Measurements from ENCODE around the gene IRS2. TPM values are rescaled to one million over a fixed set of nuclear protein-coding genes. Genes with fewer than 3 reads are reported as not detected.

Gene IRS2
- total and polyA plus RNA-seq, 2 experiments from 2014 or later: 3.0 to 12.6 TPM

DNA sequence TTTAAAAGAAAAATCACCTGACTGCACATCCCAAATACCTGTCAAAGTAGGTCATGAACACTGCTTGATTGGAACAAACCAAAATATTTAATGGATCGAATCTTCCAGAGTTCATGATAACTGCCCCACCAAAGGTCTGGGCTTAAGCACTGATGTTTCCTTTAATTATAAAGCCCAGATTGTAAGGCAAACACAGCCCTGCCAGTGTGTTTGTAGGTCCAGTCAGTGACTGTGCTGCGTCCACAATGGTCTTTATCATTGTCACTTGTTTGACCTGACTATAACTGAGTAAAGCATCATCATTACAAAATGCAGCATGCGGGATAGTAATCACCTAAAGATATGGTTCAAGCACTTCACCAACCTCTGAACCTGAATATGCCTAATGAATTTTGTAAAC, 63.3 kb downstream of the IRS2 start:
- H3K4me3 ChIP-seq: no peak overlapping the region
- DNase-seq (ENCODE audit: low read depth in 1 of 2, low spot score in 1 of 2): no peak
- no peaks in the 10 kb centered on the region for H3K27me3 ChIP-seq
- H3K27ac ChIP-seq: no peak overlapping the region
- no peaks in the 10 kb centered on the region for H3K9me3 ChIP-seq (ENCODE audit: low read depth)
- no peaks in the 10 kb centered on the region for H3K4me1 ChIP-seq (ENCODE audit: low read depth)
- H3K36me3 ChIP-seq: no peaks in the 10 kb centered on the region
- TF ChIP-seq, protein P1, sequence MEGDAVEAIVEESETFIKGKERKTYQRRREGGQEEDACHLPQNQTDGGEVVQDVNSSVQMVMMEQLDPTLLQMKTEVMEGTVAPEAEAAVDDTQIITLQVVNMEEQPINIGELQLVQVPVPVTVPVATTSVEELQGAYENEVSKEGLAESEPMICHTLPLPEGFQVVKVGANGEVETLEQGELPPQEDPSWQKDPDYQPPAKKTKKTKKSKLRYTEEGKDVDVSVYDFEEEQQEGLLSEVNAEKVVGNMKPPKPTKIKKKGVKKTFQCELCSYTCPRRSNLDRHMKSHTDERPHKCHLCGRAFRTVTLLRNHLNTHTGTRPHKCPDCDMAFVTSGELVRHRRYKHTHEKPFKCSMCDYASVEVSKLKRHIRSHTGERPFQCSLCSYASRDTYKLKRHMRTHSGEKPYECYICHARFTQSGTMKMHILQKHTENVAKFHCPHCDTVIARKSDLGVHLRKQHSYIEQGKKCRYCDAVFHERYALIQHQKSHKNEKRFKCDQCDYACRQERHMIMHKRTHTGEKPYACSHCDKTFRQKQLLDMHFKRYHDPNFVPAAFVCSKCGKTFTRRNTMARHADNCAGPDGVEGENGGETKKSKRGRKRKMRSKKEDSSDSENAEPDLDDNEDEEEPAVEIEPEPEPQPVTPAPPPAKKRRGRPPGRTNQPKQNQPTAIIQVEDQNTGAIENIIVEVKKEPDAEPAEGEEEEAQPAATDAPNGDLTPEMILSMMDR (IDR thresholded peaks at IDR 0.05; ENCODE audit: low read depth, low read length): no peak

DNA sequence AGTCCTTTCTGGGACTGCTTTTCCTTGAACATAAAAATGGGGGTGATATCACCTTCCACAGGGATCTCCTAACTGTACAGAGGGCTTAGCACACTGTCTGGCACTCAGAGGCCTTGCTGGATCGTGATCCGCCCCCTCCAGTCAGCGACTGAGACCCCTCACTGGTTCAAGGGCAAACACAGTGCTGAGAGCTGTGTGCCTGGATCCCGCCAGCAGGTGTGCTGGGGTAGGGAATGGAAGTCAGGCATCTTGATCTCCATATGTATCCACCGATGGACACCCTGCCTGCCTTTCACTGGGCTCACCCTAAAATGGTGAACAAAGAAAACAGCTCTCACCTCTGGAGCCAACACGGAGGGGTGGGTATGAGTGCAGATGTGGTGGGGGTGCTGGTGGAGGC, 64.3 kb downstream of the IRS2 start:
- Histone ChIP-seq H3K4me3 (no peak overlapping the region), H3K36me3 (no peaks in the 10 kb centered on the region)

DNA sequence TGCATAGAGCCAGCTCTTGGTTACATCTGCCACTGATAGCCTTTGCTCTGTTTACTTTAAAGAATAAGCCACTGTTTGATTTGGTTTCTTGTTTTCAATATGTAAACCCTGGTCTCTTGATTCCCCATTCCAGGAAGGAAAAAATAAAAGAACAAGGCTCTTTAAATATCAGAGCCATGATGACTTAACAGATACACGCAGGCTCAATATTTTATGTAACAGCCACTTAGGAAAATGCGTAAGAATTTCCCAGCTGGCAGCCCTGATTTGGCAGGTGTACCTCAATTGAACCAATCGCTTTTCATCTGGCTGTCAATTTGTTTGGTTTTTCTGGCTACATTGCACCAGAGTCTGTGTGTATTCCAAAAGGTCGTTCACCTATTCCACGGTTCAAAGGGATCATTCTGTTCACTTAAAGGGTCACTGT, 65.6 kb downstream of the IRS2 start:
- H3K4me1 ChIP-seq (ENCODE audit: low read depth): no peaks in the 10 kb centered on the region
- H3K27ac ChIP-seq: no peak overlapping the region
- no peaks in the 10 kb centered on the region for H3K27me3 ChIP-seq
- DNase-seq (ENCODE audit: low read depth in 1 of 2, low spot score in 1 of 2): no peak
- TF ChIP-seq, protein P1 (IDR thresholded peaks at IDR 0.05; ENCODE audit: low read depth, low read length): no peak
- no peak overlapping the region for H3K4me3 ChIP-seq
- H3K9me3 ChIP-seq (ENCODE audit: low read depth): no peaks in the 10 kb centered on the region
- H3K36me3 ChIP-seq: no peaks in the 10 kb centered on the region

More for the DNA sequence above, 64.3 kb downstream of the IRS2 start:
- H3K4me1 ChIP-seq (ENCODE audit: low read depth): no peaks in the 10 kb centered on the region
- no peaks in the 10 kb centered on the region for H3K9me3 ChIP-seq (ENCODE audit: low read depth)
- TF ChIP-seq, protein P1 (IDR thresholded peaks at IDR 0.05; ENCODE audit: low read depth, low read length): no peak
- H3K27ac ChIP-seq: no peak overlapping the region
- no peak for DNase-seq (ENCODE audit: low read depth in 1 of 2, low spot score in 1 of 2)
- no peaks in the 10 kb centered on the region for H3K27me3 ChIP-seq

DNA sequence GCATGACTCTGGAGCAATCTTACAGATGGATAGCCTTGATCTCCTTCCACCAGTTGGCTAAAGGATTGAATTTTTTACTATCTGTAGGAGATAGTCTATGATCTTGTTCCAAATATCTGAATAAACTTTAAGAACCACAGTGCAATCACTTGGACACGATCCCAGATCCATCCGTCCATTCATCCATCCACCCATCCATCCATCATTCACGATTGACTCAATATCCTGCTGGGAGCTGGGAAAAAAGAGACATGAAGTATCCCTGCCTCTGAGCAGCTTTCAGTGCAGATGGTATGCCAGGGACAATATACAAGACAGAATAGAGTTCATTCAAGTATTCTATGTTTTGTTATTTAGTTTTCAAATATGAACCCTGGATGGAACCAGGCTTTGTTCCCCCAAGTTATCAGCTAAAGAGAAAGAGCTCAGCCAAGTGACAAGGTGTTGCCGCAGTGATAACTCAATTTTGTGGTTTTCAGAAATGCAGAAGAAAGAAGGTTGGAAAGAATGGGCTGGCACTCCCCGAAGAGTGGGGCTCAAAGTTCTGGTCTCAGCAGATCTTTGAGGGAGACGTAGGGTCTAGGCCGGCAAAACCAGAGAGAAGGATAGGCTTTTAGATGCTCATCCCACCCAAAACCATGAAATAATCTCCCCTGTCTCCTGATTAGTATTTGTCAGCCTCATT, 66.3 kb downstream of the IRS2 start:
- TF ChIP-seq, protein P1 (IDR thresholded peaks at IDR 0.05; ENCODE audit: low read depth, low read length): no peak

DNA sequence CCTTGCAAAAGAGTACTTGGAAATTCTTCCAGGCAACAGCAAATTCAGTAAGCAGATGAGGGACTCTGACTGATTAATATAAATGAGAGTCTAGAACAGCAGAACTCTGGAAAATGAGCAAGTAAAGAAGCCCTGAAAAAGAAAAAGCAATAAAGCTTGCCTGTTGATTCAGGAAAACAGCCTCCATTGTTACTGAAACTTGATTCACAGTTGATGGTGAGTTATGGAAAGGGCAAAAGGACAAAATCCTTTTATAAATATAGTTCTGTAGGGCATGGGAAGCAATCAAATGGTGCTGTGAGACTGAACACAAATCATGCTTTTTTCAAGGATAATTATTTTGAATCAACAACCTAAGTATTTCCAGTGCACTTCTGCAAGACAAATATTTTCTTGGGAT, 67.7 kb downstream of the IRS2 start:
- Histone ChIP-seq H3K4me3 (no peak overlapping the region), H3K9me3 (ENCODE audit: low read depth) (no peaks in the 10 kb centered on the region), H3K36me3 (no peaks in the 10 kb centered on the region), H3K4me1 (ENCODE audit: low read depth) (no peaks in the 10 kb centered on the region), H3K27ac (no peak overlapping the region), H3K27me3 (no peaks in the 10 kb centered on the region)
- TF ChIP-seq, protein P1 (IDR thresholded peaks at IDR 0.05; ENCODE audit: low read depth, low read length): no peak
- DNase-seq (ENCODE audit: low read depth in 1 of 2, low spot score in 1 of 2): no peak

More for the DNA sequence above, 66.3 kb downstream of the IRS2 start:
- H3K27me3 ChIP-seq: no peaks in the 10 kb centered on the region
- no peaks in the 10 kb centered on the region for H3K9me3 ChIP-seq (ENCODE audit: low read depth)
- no peak for DNase-seq (ENCODE audit: low read depth in 1 of 2, low spot score in 1 of 2)
- H3K36me3 ChIP-seq: no peaks in the 10 kb centered on the region
- no peak overlapping the region for H3K4me3 ChIP-seq
- no peak overlapping the region for H3K27ac ChIP-seq
- no peaks in the 10 kb centered on the region for H3K4me1 ChIP-seq (ENCODE audit: low read depth)

Data from cardiac muscle cell (in vitro differentiated cells and primary cell).